Caco-2 (cell line): ENCODE data around the gene PNO1. TPM values are rescaled to one million over a fixed set of nuclear protein-coding genes. Genes with fewer than 3 reads are reported as not detected.
"Not testable (repeated sequence)": the region's sequence is repeated elsewhere in the genome, so short reads cannot be mapped to it uniquely, and the experiment has no call there.

ENCODE experiments used
- BruUV-seq: library from RNA; stranded (reverse); fragments of 400-500 nt; replicated peaks from 2 replicates; lab custom pipeline; 2021; lab: Mats Ljungman, UMichigan
- CTCF ChIA-PET: fragments of 300-600 bp; sonication (Branson Sonifier 250); formaldehyde crosslinking; loops from one replicate; lab custom pipeline; 2022; ENCODE audit warnings: antibody characterized with exemption; lab: Charles Lee
- POLR2A ChIA-PET: fragments of 300-600 bp; sonication (Branson Sonifier 250); formaldehyde crosslinking; loops from one replicate; lab custom pipeline; 2022; ENCODE audit warnings: antibody characterized with exemption; lab: Charles Lee
- DNase-seq, 2 experiments: peaks; one replicate each; pipeline versions ENCODE4 v3.0.0 to v3.0.0-alpha.2; 2020 to 2022
- H3K27me3 ChIP-seq: replicated peaks from 2 replicates; pipeline ENCODE4 v1.6.0; 2011; ENCODE audit warnings: low read length; ENCODE audit not compliant: control insufficient read depth, insufficient read depth
- H3K36me3 ChIP-seq: 2 replicates; pipeline ENCODE4 v1.5.1; 2011; ENCODE audit warnings: low read length; ENCODE audit not compliant: control insufficient read depth, insufficient read depth
- H3K4me1 ChIP-seq: fragments of 250-450 bp; sonication (Bioruptor Pico); 2 replicates; pipeline ENCODE4 v1.5.1; 2020; ENCODE audit warnings: mild to moderate bottlenecking
- H3K4me3 ChIP-seq: 2 replicates; pipeline ENCODE4 v1.5.1; 2011; ENCODE audit warnings: low read depth, mild to moderate bottlenecking, control low read depth, low read length
- H3K9me3 ChIP-seq: fragments of 250-450 bp; sonication (Bioruptor Pico); 2 replicates; pipeline ENCODE4 v1.5.1; 2020; ENCODE audit warnings: mild to moderate bottlenecking, moderate library complexity
- H3K27ac Mint-ChIP-seq: one replicate; pipeline ENCODE4 v1.8.0; 2022; ENCODE audit warnings: mixed read lengths; ENCODE audit not compliant: unreplicated experiment
- H3K27me3 Mint-ChIP-seq: one replicate; pipeline ENCODE4 v1.8.0; 2022; ENCODE audit warnings: mixed read lengths; ENCODE audit not compliant: insufficient read depth, unreplicated experiment
- H3K36me3 Mint-ChIP-seq: one replicate; pipeline ENCODE4 v1.8.0; 2022; ENCODE audit warnings: mild to moderate bottlenecking, mixed read lengths; ENCODE audit not compliant: insufficient read depth, unreplicated experiment
- H3K4me1 Mint-ChIP-seq: one replicate; pipeline ENCODE4 v1.8.0; 2022; ENCODE audit warnings: low read depth, mixed read lengths; ENCODE audit not compliant: unreplicated experiment
- H3K4me3 Mint-ChIP-seq: one replicate; pipeline ENCODE4 v1.8.0; 2022; ENCODE audit warnings: mild to moderate bottlenecking, moderate library complexity, mixed read lengths; ENCODE audit not compliant: unreplicated experiment
- H3K9me3 Mint-ChIP-seq: one replicate; pipeline ENCODE4 v1.8.0; 2022; ENCODE audit warnings: mixed read lengths; ENCODE audit not compliant: unreplicated experiment
- CTCF ChIP-seq, 2 experiments: fragments of 200-600 bp in 1 of 2; IDR thresholded peaks; 1 replicate in 1 of 2; 2 replicates in 1 of 2; pipeline versions ENCODE4 v1.5.1 to v1.8.0; 2011 to 2022; ENCODE audit warnings: antibody characterized with exemption in 1 of 2, control low read depth in 1 of 2, inconsistent platforms in 1 of 2, low read depth in 1 of 2, low read length in 1 of 2, mild to moderate bottlenecking in 1 of 2, moderate library complexity in 1 of 2; ENCODE audit not compliant: insufficient read depth in 1 of 2, severe bottlenecking in 1 of 2, unreplicated experiment in 1 of 2
- intact Hi-C: fragments of 100-400 bp; cut with micrococcal nuclease; formaldehyde crosslinking; loops from one replicate; pipeline ENCODE4 v1.10.0; 2022; ENCODE audit not compliant: unreplicated experiment
- total RNA-seq: library from RNA; stranded (reverse); gene quantifications from 2 replicates; pipeline ENCODE4 v1.2.3, GENCODE V29; 2022

PNO1 gene
- total RNA-seq, 1 experiment from 2014 or later, result 37.0 TPM

DNA sequence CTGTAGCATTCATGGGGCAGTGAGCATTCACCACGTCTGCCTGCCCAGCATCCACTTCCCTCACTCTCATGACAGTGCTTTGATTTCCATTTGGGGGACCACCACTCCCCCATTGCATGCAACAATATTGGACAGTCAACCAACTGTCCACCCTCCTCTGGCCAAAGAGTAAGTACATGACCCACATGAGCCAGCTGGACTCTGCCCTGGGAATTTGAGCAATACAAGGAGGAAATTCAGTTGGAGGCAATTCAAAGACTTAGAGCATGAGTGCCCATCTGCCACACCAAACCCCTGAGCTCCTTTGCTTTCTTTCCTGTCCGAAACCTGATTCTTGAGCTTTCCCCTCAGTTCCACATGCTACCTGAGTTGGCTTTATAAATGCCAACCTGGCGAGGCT is 41.7 kb upstream of the PNO1 start:
- ChIA-PET CTCF (no interaction called here), POLR2A (no interaction called here)
- no TSS peak for BruUV-seq
- no peak overlapping the region for H3K27ac Mint-ChIP-seq
- Histone ChIP-seq H3K36me3 (no peaks in the 10 kb centered on the region), H3K27me3 (no peaks in the 10 kb centered on the region), H3K4me1 (peaks cover 5% of the 10 kb centered on the region), H3K9me3 (no peaks in the 10 kb centered on the region), H3K4me3 (no peak overlapping the region)
- H3K9me3 Mint-ChIP-seq, result no peaks in the 10 kb centered on the region
- H3K27me3 Mint-ChIP-seq, result no peaks in the 10 kb centered on the region
- TF ChIP-seq CTCF (IDR thresholded peaks at IDR 0.05; ENCODE audit: insufficient read depth in 1 of 2, low read depth in 1 of 2, low read length in 1 of 2, severe bottlenecking in 1 of 2, unreplicated experiment in 1 of 2), result no peak
- no peaks in the 10 kb centered on the region for H3K36me3 Mint-ChIP-seq
- H3K4me3 Mint-ChIP-seq, result no peak overlapping the region
- DNase-seq, result no peak
- peaks cover 4% of the 10 kb centered on the region for H3K4me1 Mint-ChIP-seq
- intact Hi-C loops, result no loop called here

GRCh38 chr2:68117922-68118321 is 39.8 kb upstream of the PNO1 start:
- H3K27me3 ChIP-seq, CTCF ChIA-PET, H3K4me3 Mint-ChIP-seq, H3K27ac Mint-ChIP-seq, H3K36me3 Mint-ChIP-seq, H3K27me3 Mint-ChIP-seq, H3K9me3 Mint-ChIP-seq, intact Hi-C loops, BruUV-seq, H3K4me3 ChIP-seq, POLR2A ChIA-PET, H3K9me3 ChIP-seq, H3K36me3 ChIP-seq, DNase-seq: not testable (repeated sequence)
- H3K4me1 Mint-ChIP-seq, result peaks cover 10% of the 10 kb centered on the region
- peaks cover 12% of the 10 kb centered on the region for H3K4me1 ChIP-seq

- Histone ChIP-seq H3K4me1 (peaks cover 12% of the 10 kb centered on the region), H3K27me3 (no peaks in the 10 kb centered on the region), H3K9me3 (no peaks in the 10 kb centered on the region), H3K4me3 (no peak overlapping the region), H3K36me3 (no peaks in the 10 kb centered on the region)
- no peak overlapping the region for H3K27ac Mint-ChIP-seq
- TF ChIP-seq CTCF (IDR thresholded peaks at IDR 0.05; ENCODE audit: insufficient read depth in 1 of 2, low read depth in 1 of 2, low read length in 1 of 2, severe bottlenecking in 1 of 2, unreplicated experiment in 1 of 2), result no peak
- H3K36me3 Mint-ChIP-seq, result no peaks in the 10 kb centered on the region
- no peak for DNase-seq
- ChIA-PET POLR2A (no interaction called here), CTCF (no interaction called here)
- intact Hi-C loops, result no loop called here
- peaks cover 10% of the 10 kb centered on the region for H3K4me1 Mint-ChIP-seq
- no peak overlapping the region for H3K4me3 Mint-ChIP-seq
- no peaks in the 10 kb centered on the region for H3K9me3 Mint-ChIP-seq
- no TSS peak for BruUV-seq
- no peaks in the 10 kb centered on the region for H3K27me3 Mint-ChIP-seq
Measured at GRCh38 chr2:68118816-68119215, 38.9 kb upstream of the PNO1 start.

GRCh38 chr2:68119504-68119903 is 38.2 kb upstream of the PNO1 start:
- Mint-ChIP-seq H3K4me3 (no peak overlapping the region), H3K9me3 (no peaks in the 10 kb centered on the region), H3K36me3 (no peaks in the 10 kb centered on the region), H3K27me3 (no peaks in the 10 kb centered on the region), H3K4me1 (peaks cover 10% of the 10 kb centered on the region), H3K27ac (no peak overlapping the region)
- Histone ChIP-seq H3K4me1 (peaks cover 12% of the 10 kb centered on the region), H3K4me3 (no peak overlapping the region), H3K27me3 (no peaks in the 10 kb centered on the region), H3K36me3 (no peaks in the 10 kb centered on the region), H3K9me3 (no peaks in the 10 kb centered on the region)
- no peak for TF ChIP-seq CTCF (IDR thresholded peaks at IDR 0.05; ENCODE audit: insufficient read depth in 1 of 2, low read depth in 1 of 2, low read length in 1 of 2, severe bottlenecking in 1 of 2, unreplicated experiment in 1 of 2)
- DNase-seq, result no peak
- BruUV-seq, result no TSS peak
- ChIA-PET POLR2A (interaction anchor here (0.7 kb wide), 1 partner anchor 57 kb away, joined by 4 read pairs; the partner anchor contains the start of gene C1D), CTCF (no interaction called here)
- intact Hi-C loops, result no loop called here
